Skin of body (tissue), 2 donors: ENCODE measurements around the gene MAP4K4. TPM values are rescaled to one million over a fixed set of nuclear protein-coding genes. Genes with fewer than 3 reads are reported as not detected.

ENCODE experiments used
- DNase-seq: peaks from one replicate; lab custom pipeline; 2025; lab: John Stamatoyannopoulos, UW
- total RNA-seq: library from RNA; depleted of rRNA; stranded (reverse); fragments of >200 nt; gene quantifications from one replicate; pipeline ENCODE4 v1.2.3, GENCODE V29; 2014

Gene MAP4K4
- total RNA-seq, 1 donor from 2014 or later, result 78.7 TPM

DNA sequence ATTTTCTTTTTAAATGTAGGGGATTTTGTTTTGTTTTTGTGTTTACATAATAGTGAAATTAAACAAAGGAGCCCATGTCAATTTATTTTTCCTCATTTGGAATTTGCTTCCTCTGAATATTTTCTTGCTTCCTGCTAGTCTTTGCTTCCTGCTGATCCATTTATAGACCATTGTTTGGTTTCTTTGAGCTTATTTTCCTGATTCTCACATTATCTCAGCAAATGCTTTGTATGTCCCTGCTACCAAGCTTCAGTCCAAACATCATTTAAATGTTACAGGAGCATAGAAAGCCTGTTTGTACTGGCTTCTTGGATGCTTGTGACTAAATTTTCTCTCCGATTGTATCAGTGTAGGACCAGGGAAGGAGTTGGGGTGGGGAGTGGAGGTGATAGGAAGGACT is 166.9 kb downstream of the MAP4K4 start:
- DNase-seq, result no peak

DNA sequence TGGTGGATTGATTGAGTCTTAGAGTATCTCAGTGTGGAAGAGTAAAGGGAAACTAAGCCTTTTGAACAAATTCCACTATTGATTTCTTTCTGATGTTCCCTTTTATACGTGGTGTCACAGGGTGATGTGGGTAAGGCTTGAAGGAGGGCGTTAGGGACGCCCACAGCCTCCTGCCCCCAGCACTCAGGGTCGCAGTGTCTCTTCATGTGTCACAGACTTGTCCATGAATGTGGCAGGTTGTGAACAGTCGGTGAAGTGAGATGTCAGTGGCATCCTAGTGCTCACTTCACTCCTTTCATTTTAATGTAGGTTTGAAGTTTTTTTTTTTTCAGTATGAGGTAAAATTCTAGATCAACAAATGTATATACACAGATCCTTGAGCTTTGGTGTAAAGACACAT is 171.0 kb downstream of the MAP4K4 start:
- no peak for DNase-seq

GRCh38 chr2:101869527-101869926 is 172.0 kb downstream of the MAP4K4 start:
- no peak for DNase-seq

DNA sequence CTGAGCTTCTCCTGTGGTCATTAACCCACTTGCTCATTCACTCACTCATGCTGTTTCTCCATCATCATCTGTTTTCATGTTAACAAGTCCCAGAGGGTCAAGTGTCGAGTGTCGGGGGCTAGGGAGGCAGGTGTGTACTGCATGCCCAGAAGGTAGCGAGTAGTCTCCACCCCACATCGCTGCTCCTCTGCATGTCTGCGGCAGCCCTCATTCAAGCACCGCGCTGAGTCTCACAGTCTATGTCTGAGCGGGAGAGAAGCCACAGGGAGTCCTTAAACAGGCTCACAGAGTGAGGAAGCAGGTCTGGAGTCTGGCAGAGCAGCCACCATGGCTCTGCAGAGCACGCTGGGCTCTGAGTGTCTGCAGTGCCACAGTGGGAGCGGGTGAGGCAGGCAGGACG is 172.9 kb downstream of the MAP4K4 start:
- DNase-seq, result no peak

GRCh38 chr2:101871480-101871879 is 174.0 kb downstream of the MAP4K4 start:
- no peak for DNase-seq

- no peak for DNase-seq
These were observed 175.0 kb downstream of the MAP4K4 start for GRCh38 chr2:101872480-101872879.

DNA sequence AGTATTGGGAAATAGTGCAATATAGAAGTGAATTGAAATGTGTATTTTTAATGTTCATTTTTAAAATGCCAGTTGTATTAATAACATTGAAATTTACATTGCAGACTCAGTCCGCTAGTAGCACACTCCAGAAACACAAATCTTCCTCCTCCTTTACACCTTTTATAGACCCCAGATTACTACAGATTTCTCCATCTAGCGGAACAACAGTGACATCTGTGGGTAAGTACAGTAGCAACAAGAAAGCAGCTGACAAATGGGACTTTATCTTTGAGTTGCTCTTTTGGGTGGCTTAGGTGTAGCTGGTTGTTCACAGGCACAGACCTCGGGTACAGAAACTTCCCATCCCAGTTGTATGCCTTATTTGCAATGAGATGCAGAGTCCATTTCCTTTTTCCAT is 176.0 kb downstream of the MAP4K4 start:
- no peak for DNase-seq

DNA sequence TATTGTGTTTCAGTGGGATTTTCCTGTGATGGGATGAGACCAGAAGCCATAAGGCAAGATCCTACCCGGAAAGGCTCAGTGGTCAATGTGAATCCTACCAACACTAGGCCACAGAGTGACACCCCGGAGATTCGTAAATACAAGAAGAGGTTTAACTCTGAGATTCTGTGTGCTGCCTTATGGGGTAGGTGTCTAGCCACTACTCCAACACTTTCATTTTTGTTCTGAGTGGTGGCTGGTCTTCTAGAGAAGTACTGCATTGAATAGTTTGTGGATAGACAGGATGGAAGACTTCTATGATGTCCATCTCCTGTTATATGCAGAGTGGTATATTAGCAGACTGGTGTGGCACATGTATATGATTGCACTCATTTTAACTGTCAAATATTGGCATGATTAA is 176.6 kb downstream of the MAP4K4 start:
- no peak for DNase-seq

- DNase-seq, result no peak
These were observed 182.0 kb downstream of the MAP4K4 start for GRCh38 chr2:101879466-101879865.

DNA sequence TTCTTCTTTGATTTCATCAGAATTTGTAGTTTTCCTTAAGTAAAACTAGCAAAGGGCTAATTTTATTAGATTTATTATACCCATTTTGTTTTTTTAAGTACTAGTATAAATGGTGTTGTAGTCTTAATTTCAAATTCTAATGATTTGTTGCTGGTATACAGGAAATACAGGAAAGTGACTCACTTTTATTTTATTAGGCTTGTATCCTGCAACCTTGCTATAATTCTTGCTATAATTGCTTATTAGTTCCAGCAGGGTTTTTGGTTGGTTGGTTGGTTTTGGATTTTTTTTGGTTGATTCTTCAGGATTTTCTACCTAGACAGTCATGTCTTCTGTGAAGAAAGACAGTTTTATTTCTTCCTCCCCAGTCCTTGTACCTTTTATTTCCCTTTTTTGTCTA is 183.6 kb downstream of the MAP4K4 start:
- no peak for DNase-seq

- DNase-seq, result no peak
These were observed 185.3 kb downstream of the MAP4K4 start for GRCh38 chr2:101882769-101883307.

- DNase-seq, result peak; percentile 17
These were observed 186.4 kb downstream of the MAP4K4 start for GRCh38 chr2:101883860-101884259.

- no peak for DNase-seq
These were observed 186.9 kb downstream of the MAP4K4 start for GRCh38 chr2:101884423-101884822.

GRCh38 chr2:101887328-101887727 is 189.8 kb downstream of the MAP4K4 start:
- no peak for DNase-seq

- no peak for DNase-seq
These were observed 192.1 kb downstream of the MAP4K4 start for GRCh38 chr2:101889460-101890098.

GRCh38 chr2:101892377-101892776 is 194.9 kb downstream of the MAP4K4 start:
- DNase-seq, result no peak

- no peak for DNase-seq
These were observed 196.3 kb downstream of the MAP4K4 start for GRCh38 chr2:101893681-101894381.

DNA sequence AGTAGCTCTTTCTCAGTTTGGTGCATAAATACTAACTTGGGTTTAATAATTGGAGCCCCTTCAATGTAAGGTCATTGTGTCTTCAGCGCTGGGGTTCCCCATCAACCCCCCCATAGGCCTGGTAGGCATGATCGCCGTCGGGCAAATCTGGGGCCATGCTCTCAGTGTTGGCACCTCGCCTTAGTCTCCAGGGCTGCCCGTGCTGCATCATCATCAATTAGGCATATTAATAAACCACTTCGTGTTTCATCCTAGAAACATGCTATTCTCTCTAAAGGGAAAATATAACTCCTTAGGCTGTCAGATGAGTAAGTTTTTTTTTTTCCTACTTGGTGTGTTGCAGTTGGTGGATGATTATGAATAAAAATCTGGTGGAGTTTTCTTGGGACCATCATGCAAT is 197.5 kb downstream of the MAP4K4 start:
- DNase-seq, result no peak

DNA sequence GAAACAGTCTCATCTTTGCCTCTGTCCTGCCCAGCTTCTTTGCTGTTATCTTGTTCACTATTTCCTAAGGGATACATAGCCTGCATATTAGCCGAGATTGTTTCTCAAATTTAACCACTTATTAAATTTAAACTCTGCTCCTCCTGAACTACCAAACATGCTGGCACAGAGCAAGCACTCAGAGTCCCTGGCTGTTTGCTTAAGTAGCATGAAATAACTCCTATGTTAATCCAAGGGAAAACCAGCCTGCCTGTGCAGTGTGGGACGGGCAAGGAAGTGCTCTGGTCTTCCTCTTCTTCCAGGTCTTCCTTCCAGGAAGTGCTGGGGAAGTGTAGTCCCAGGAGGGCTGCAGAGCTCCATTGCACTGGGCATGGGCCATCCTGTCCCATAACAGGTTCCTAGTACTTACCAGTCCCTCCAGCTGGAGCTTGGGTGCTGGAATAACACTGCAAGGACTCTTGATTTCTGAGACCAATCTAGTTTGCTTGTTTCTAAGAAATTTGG is 198.4 kb downstream of the MAP4K4 start:
- no peak for DNase-seq

DNA sequence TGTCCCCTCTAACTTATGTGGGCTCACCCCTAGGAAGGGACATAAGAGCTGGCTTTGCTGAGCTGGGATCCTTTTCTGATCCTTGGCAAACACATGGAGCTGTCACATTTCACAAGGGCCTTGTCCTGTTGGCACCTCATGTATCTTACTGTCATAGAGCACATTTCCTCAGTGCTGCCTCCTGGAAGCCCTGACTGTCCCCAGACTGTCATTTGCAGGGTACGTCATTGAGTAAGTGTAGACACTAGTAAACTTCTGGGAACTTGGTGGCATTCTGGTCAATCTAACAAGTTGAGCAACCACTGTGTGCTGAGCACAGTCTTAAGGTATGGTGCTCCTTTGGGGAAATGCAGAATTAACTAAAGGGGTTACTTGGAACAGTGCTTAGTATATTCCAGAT is 199.8 kb downstream of the MAP4K4 start:
- DNase-seq, result no peak

GRCh38 chr2:101899265-101899664 is 201.8 kb downstream of the MAP4K4 start:
- DNase-seq, result no peak

DNA sequence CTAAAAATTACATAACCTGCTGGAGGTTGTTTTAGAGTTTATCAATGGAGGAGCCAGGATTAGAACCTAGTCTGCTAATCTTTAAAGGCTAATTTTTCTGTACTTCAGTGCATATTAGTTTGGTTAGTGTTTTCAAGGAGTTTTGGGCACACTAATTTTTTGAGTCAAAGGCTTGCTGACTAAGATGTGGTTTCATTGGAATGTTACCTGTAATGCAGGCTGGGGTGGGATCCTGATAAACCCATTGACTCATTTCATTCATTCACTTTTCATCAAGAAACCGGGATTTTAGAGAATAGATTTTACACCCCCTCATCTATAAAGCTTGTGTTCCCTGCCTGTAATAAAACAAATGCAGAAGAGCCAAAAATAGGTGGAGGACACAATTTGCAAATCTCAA is 202.4 kb downstream of the MAP4K4 start:
- no peak for DNase-seq

DNA sequence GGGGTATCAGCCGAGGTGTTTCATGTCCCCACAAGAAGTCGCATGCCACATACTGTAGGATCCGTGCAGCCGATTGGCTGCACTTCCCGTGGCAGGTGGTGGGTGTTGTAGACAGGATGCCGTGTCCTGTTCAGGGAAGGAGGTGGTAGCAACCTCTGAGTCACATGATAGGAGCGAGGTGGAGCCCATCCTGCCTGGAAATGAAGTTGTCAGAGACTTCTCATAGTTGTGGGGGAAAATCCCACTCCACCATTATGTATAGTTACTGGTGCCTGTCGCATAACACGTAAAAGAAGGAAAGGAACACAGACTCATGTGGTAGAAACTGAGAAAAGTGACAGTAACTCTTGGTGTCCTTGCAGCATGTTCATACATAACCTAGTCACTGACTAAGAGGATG is 202.9 kb downstream of the MAP4K4 start:
- no peak for DNase-seq
